Renal cortical epithelial cell (primary cell): Measurements from ENCODE around the gene ZNF385B. TPM values are rescaled to one million over a fixed set of nuclear protein-coding genes. Genes with fewer than 3 reads are reported as not detected.
"Not testable (repeated sequence)": the region's sequence is repeated elsewhere in the genome, so short reads cannot be mapped to it uniquely, and the experiment has no call there.

Source experiments
- DNase-seq: peaks from one replicate; pipeline ENCODE4 v3.0.0-alpha.2; 2011; ENCODE audit warnings: low read depth
- total RNA-seq: library from RNA; depleted of rRNA; stranded (reverse); fragments of >200 nt; gene quantifications from 2 replicates; pipeline ENCODE4 v1.2.3, GENCODE V29; 2014

ZNF385B gene
- total RNA-seq, 1 donor from 2014 or later: 1.1 TPM

- DNase-seq: peak; percentile 27
Observed at GRCh38 chr2:179802051-179802882, 59.1 kb downstream of the ZNF385B start.

GRCh38 chr2:179800776-179801175 lies 60.6 kb downstream of the ZNF385B start:
- DNase-seq: no peak

GRCh38 chr2:179796213-179797007 lies 65.0 kb downstream of the ZNF385B start:
- no peak for DNase-seq

DNA sequence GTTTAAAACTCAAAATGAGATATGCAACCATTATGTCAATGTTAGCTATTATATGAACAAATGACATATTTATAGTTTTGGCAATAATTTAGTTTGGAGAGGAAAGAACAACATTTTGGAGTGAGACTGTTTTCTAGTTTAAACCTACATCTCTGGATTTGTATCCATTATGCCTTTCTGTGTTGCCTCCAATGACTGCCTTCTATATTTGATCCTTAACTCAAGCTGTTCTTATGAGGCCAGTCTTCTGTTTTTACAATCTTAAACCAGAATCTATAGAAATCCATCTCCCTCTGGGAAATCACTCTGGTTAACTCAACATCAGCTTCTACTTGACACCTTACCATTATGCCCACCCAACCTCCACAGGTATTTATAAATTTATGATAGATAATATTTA lies 67.5 kb downstream of the ZNF385B start:
- no peak for DNase-seq

GRCh38 chr2:179793238-179793637 lies 68.2 kb downstream of the ZNF385B start:
- no peak for DNase-seq

DNA sequence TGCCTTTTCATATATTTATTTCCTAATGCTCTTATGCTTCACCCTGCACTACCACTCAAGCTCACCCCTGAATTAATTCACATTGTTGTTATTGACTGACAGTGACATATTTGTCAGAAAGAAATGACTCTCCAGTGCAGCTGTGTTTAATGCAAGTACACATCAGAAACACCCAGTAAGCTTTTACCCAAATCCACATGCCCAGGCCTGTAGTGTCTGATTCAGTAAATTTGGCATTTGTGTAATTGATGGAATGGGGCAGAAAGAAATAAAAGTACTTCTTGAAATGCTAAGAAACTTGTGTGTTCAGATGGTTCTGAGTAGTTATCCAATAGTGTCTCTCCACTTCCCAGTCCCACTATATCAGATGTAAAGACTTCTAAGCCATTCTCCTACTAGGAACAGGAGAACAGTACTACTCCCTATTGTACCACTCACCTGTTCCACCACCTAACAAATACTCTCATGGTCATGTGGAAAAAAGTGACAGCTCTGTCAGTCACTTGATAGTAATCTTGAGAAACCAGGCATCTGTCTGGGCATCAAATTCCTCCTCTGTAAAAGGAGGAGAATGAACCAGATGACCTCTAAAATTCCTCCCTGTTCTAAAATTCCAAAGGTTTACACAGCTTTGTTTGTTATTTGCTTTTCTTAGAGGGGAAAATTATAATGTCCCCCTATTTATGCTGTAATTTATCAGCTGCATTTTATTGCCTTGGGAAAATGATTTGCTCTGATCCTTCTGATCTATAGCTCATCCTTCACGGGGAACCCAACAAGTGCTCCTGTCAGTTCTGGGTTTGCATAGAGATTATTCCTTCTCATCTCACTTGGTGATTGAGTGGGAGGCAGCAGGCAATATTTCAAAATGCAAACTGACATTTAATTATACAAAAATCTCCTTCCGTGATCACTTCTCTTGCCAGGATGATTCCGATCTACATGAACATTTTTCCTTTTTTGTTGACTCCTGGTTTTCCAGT lies 70.9 kb downstream of the ZNF385B start:
- no peak for DNase-seq

- no peak for DNase-seq
Observed at GRCh38 chr2:179788104-179788503, 73.3 kb downstream of the ZNF385B start.

DNA sequence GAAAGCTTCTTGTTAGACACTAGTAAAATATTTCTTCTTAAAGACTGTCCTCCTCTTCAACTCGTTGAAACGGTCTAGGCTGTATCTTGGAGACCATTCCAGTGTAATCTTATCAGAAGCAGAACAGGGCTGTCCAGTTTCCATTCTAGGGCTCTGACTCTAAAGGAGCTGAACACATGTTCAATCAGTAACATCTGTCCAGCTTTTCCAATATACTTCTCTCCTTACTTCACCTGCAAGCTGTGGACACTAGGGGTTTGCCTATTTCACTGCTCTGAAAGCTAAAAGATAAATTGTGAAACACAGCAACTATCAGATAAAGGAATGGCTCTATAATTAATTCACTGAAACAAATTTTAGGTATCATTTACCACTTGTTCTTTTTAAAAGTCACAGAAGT lies 73.8 kb downstream of the ZNF385B start:
- no peak for DNase-seq

DNA sequence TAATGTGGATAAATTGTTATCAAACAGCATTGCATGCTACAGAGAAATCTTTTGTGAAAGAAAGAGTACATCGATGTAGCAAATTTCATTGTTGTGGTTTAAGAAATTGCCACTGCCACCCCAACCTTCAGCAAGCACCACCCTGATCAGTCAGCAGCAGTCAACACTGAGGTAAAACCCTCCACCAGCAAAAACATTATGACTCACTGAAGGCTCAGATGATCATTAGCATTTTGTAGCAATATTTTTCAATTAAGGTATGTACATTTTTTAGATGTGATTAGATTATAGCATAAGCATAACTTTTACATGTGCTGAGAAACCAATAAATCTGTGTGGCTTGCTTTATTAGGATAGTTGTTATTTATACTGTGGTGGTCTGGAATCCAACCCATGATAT lies 75.5 kb downstream of the ZNF385B start:
- no peak for DNase-seq

DNA sequence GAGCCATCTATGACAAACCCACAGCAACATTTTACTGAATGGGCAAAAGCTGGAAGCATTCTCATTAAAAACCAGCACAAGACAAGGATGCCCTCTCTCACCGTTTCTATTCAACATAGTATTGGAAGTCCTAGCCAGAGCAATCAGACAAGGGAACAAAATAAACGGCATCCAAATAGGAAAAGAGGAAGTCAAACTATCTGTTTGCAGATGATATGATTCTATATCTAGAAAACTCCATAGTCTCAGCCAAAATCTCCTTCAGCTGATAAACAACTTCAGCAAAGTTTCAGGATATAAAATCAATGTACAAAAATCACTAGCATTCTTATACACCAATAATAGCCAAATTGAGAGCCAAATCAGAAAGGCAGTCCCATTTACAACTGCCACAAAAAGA lies 79.1 kb downstream of the ZNF385B start:
- DNase-seq: not testable (repeated sequence)

DNA sequence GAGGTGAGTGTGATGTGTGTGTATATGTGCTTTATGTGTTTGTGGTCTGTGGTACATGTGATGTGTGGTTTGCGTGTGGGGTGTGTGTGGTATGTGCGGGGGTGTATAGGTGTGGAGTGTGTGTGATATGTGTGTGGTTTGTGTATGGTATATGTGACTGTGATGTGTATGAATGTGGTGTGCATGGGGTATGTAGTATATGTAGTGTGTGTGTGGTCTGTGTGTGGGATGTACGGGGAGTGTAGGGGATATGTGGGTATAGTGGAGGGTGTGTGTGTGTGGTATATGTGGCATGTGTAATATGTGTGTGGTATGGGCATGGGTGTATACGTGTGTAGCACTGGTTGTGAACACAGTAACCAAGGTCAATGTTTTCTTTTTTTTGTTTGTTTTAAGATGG lies 87.4 kb downstream of the ZNF385B start:
- DNase-seq: no peak

- DNase-seq: no peak
Observed at GRCh38 chr2:179772346-179772745, 89.1 kb downstream of the ZNF385B start.

DNA sequence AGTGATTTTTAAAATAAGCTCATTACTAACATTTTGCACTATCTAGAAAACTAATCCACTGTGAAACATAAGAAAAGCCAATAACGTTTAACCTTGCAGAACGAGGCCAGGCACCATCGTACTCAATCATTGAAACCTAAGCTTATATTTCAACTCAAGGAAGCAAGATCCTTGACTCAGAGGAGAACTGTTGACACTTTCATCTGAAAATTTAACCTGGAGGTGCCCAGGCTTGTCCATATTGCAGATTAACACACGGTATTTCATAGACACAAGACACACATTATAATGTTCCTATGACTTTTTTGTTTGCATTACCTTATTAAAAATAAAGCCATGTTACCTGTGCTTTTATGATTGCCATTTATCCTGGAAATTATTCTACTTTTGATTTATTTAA lies 89.6 kb downstream of the ZNF385B start:
- no peak for DNase-seq

GRCh38 chr2:179770029-179770428 lies 91.4 kb downstream of the ZNF385B start:
- DNase-seq: no peak

DNA sequence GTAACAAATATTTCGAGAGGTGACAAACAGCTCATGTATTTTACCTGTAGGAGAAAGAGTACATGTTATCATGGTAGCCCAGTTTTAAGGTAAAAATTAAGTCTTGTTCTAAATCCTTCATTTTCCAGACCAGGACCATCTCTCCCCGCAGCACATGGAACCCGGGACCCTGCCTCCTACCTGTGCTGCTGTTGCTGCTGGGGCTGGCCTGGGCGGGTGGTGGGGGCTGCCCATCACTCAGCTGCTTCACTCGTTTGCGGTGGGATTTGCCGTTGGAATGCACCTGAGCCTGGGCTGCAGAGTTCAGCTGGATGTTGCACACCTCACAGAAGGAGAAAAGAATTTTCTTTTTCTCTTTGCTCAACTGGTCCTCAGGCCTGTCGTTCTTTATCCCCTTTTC lies 92.1 kb downstream of the ZNF385B start:
- DNase-seq: no peak

GRCh38 chr2:179768765-179769164 lies 92.6 kb downstream of the ZNF385B start:
- no peak for DNase-seq

GRCh38 chr2:179765666-179766065 lies 95.7 kb downstream of the ZNF385B start:
- no peak for DNase-seq

- no peak for DNase-seq
Observed at GRCh38 chr2:179764710-179765109, 96.7 kb downstream of the ZNF385B start.

- no peak for DNase-seq
Observed at GRCh38 chr2:179758636-179759035, 102.8 kb downstream of the ZNF385B start.

- DNase-seq: peak; percentile 55
Observed at GRCh38 chr2:179751163-179751809, 110.1 kb downstream of the ZNF385B start.

- DNase-seq: peak; percentile 23
Observed at GRCh38 chr2:179749210-179749609, 112.2 kb downstream of the ZNF385B start.
